ENCODE data around the gene BBLN.
A peak's percentile ranks its signal among the peaks of the same experiment; 100 is the strongest.

BBLN gene

GRCh38 chr9:128205296-128205944, 45.4 kb downstream of the BBLN start:
- WGBS (ENCODE audit: extremely low coverage, insufficient coverage, insufficient read length) = no CpG with 5 or more reads among the region's 16 CpGs
- H4K91ac ChIP-seq (ENCODE audit: low read depth, low read length) = no peak overlapping the region
- H2AK5ac ChIP-seq (ENCODE audit: low read length) = no peak overlapping the region
- no peak overlapping the region for H4K8ac ChIP-seq (ENCODE audit: low read depth, low read length)
- H3K79me1 ChIP-seq (ENCODE audit: low read length) = peaks cover 6% of the 10 kb centered on the region
- no peak overlapping the region for H3K27ac ChIP-seq (ENCODE audit: low read depth, low read length)
- peaks cover 2% of the 10 kb centered on the region for H3K79me2 ChIP-seq (ENCODE audit: control insufficient read depth, insufficient read depth, low read length, poor library complexity)
- H2BK5ac ChIP-seq (ENCODE audit: low read depth, low read length, poor library complexity) = no peak overlapping the region
- no peaks in the 10 kb centered on the region for H3K36me3 ChIP-seq (ENCODE audit: control insufficient read depth in 1 of 2, insufficient read depth in 2 of 2, low read length in 2 of 2)
- peaks cover 8% of the 10 kb centered on the region for H3K27me3 ChIP-seq (ENCODE audit: insufficient read depth, low read length)
- peak overlapping the region; percentile 30 for H3K4me3 ChIP-seq (ENCODE audit: low read depth, low read length)
- no peak overlapping the region for H3K14ac ChIP-seq (ENCODE audit: low read length)
- DNase-seq = no peak
- no peaks in the 10 kb centered on the region for H3K9me3 ChIP-seq (ENCODE audit: insufficient read depth, low read depth, low read length)
- H3K4me2 ChIP-seq (ENCODE audit: low read length) = no peak overlapping the region
- H3K4ac ChIP-seq (ENCODE audit: low read depth, low read length) = no peak overlapping the region
- peaks cover 8 to 11% of the 10 kb centered on the region in 2 experiments for H3K4me1 ChIP-seq (ENCODE audit: control insufficient read depth in 1 of 2, insufficient read depth in 2 of 2, low read length in 2 of 2)
- H3K9ac ChIP-seq (ENCODE audit: low read length) = no peak overlapping the region
- H2BK120ac ChIP-seq (ENCODE audit: insufficient read depth, low read length, poor library complexity) = no peak overlapping the region
- no peak overlapping the region for H4K12ac ChIP-seq (ENCODE audit: low read depth, low read length)
- H3K18ac ChIP-seq (ENCODE audit: low read length) = no peak overlapping the region
- no peak overlapping the region for H3K23ac ChIP-seq (ENCODE audit: low read length)
- H2AFZ ChIP-seq (ENCODE audit: insufficient read depth, low read length, poor library complexity) = no peak overlapping the region
- H2BK12ac ChIP-seq (ENCODE audit: low read length) = no peak overlapping the region

DNA sequence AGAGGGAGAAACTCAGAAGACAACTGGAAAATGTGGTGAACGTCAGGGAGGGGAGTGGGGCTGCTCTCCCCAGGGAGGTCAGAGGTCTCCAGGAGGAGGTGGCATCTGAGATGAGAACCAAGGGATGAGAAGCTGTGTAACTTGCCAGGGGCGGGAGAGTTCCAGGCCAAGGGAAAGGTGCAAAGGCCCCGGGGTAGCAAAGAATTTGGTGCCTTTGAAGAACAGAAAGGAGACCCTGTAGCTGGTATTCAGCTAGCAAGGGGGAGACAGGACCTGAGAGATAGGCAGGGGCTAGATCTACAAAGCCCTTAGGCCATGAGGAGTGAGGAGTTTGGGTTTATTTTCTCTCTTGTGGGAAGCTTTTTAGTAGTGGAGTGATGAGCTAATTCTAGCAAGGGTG, 46.4 kb downstream of the BBLN start:
- H3K27ac ChIP-seq (ENCODE audit: low read depth, low read length) = no peak overlapping the region
- no peak overlapping the region for H3K4me3 ChIP-seq (ENCODE audit: low read depth, low read length)
- no peak overlapping the region for H2BK120ac ChIP-seq (ENCODE audit: insufficient read depth, low read length, poor library complexity)
- H4K12ac ChIP-seq (ENCODE audit: low read depth, low read length) = no peak overlapping the region
- H2BK5ac ChIP-seq (ENCODE audit: low read depth, low read length, poor library complexity) = no peak overlapping the region
- H2BK12ac ChIP-seq (ENCODE audit: low read length) = no peak overlapping the region
- H3K18ac ChIP-seq (ENCODE audit: low read length) = no peak overlapping the region
- H3K79me2 ChIP-seq (ENCODE audit: control insufficient read depth, insufficient read depth, low read length, poor library complexity) = peaks cover 2% of the 10 kb centered on the region
- peaks cover 6% of the 10 kb centered on the region for H3K79me1 ChIP-seq (ENCODE audit: low read length)
- H2AK5ac ChIP-seq (ENCODE audit: low read length) = no peak overlapping the region
- H3K9me3 ChIP-seq (ENCODE audit: insufficient read depth, low read depth, low read length) = no peaks in the 10 kb centered on the region
- H3K27me3 ChIP-seq (ENCODE audit: insufficient read depth, low read length) = peaks cover 8% of the 10 kb centered on the region
- H3K36me3 ChIP-seq (ENCODE audit: control insufficient read depth in 1 of 2, insufficient read depth in 2 of 2, low read length in 2 of 2) = no peaks in the 10 kb centered on the region
- H2AFZ ChIP-seq (ENCODE audit: insufficient read depth, low read length, poor library complexity) = no peak overlapping the region
- DNase-seq = no peak
- H3K14ac ChIP-seq (ENCODE audit: low read length) = no peak overlapping the region
- no peak overlapping the region for H3K23ac ChIP-seq (ENCODE audit: low read length)
- no CpG with 5 or more reads among the region's 3 CpGs for WGBS (ENCODE audit: extremely low coverage, insufficient coverage, insufficient read length)
- H3K4me2 ChIP-seq (ENCODE audit: low read length) = no peak overlapping the region
- no peak overlapping the region for H3K9ac ChIP-seq (ENCODE audit: low read length)
- no peak overlapping the region for H4K8ac ChIP-seq (ENCODE audit: low read depth, low read length)
- H3K4me1 ChIP-seq (ENCODE audit: control insufficient read depth in 1 of 2, insufficient read depth in 2 of 2, low read length in 2 of 2) = peaks cover 8 to 11% of the 10 kb centered on the region in 2 experiments
- no peak overlapping the region for H3K4ac ChIP-seq (ENCODE audit: low read depth, low read length)
- H4K91ac ChIP-seq (ENCODE audit: low read depth, low read length) = no peak overlapping the region

DNA sequence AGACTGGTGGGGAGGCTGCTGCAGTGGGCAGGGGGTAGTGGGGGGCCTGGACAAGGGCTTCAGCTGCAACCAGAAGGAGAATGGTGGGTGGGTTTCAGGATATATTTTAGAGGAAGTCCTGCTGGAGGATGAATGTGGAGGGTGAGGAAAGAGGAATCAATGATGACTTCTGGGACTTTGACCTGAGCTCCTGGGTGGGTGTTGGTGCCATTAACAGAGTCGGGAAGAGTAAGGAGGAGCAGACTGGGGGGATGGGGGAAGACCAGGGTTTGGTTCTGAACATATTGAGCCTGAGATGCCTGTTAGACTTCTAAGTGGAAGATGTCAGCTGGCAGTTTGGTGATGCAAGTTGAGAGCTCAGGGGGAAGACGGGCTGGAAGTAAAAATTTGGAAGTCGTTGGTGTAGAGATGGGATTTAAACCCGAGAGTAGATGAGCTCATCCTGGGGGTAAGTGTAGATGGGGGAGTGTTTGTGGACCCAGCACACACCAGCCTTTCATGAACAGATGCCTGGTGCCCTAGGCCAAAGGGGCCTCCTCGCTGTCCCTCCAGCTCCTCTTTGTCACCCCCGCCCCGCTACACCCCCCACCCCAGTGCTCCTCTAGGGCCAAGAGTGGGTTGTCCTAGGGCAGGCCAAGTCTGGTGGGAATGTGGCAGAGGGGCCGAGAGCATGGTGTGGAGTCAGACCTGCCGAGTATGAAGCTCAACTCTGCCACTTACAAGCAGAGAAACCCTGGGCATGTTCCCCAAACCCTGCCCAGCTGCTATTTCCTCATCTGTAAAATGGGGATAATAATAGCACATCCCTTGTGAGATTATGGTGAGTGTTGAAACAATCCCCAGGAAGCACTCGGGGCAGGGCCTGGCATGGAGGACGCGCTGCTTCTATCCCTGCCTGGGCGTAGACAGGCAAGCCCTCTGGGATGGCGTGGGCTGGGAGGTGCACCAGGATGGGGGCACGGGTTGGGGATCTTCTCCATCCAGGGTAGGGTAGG, 47.1 kb downstream of the BBLN start:
- Histone ChIP-seq H4K91ac (ENCODE audit: low read depth, low read length) (no peak overlapping the region), H3K23ac (ENCODE audit: low read length) (no peak overlapping the region), H3K4me1 (ENCODE audit: control insufficient read depth in 1 of 2, insufficient read depth in 2 of 2, low read length in 2 of 2) (peaks cover 8 to 11% of the 10 kb centered on the region in 2 experiments), H2BK12ac (ENCODE audit: low read length) (no peak overlapping the region), H3K14ac (ENCODE audit: low read length) (no peak overlapping the region), H2AK5ac (ENCODE audit: low read length) (no peak overlapping the region), H3K27ac (ENCODE audit: low read depth, low read length) (no peak overlapping the region), H3K36me3 (ENCODE audit: control insufficient read depth in 1 of 2, insufficient read depth in 2 of 2, low read length in 2 of 2) (no peaks in the 10 kb centered on the region), H3K4me2 (ENCODE audit: low read length) (no peak overlapping the region), H4K8ac (ENCODE audit: low read depth, low read length) (no peak overlapping the region), H3K9ac (ENCODE audit: low read length) (no peak overlapping the region), H3K4ac (ENCODE audit: low read depth, low read length) (no peak overlapping the region), H3K79me2 (ENCODE audit: control insufficient read depth, insufficient read depth, low read length, poor library complexity) (peaks cover 2% of the 10 kb centered on the region), H2BK120ac (ENCODE audit: insufficient read depth, low read length, poor library complexity) (no peak overlapping the region), H3K18ac (ENCODE audit: low read length) (no peak overlapping the region), H4K12ac (ENCODE audit: low read depth, low read length) (no peak overlapping the region), H3K79me1 (ENCODE audit: low read length) (peaks cover 6% of the 10 kb centered on the region), H2BK5ac (ENCODE audit: low read depth, low read length, poor library complexity) (no peak overlapping the region), H3K27me3 (ENCODE audit: insufficient read depth, low read length) (peaks cover 8% of the 10 kb centered on the region), H3K4me3 (ENCODE audit: low read depth, low read length) (no peak overlapping the region), H2AFZ (ENCODE audit: insufficient read depth, low read length, poor library complexity) (no peak overlapping the region), H3K9me3 (ENCODE audit: insufficient read depth, low read depth, low read length) (no peaks in the 10 kb centered on the region)
- no peak for DNase-seq
- 100% methylated on average over 2 of the region's 15 CpGs for WGBS (ENCODE audit: extremely low coverage, insufficient coverage, insufficient read length)

GRCh38 chr9:128208386-128208785, 48.3 kb downstream of the BBLN start:
- Histone ChIP-seq H3K36me3 (ENCODE audit: control insufficient read depth in 1 of 2, insufficient read depth in 2 of 2, low read length in 2 of 2) (no peaks in the 10 kb centered on the region), H3K9me3 (ENCODE audit: insufficient read depth, low read depth, low read length) (no peaks in the 10 kb centered on the region), H3K27ac (ENCODE audit: low read depth, low read length) (no peak overlapping the region), H4K12ac (ENCODE audit: low read depth, low read length) (no peak overlapping the region), H2AFZ (ENCODE audit: insufficient read depth, low read length, poor library complexity) (no peak overlapping the region), H3K4ac (ENCODE audit: low read depth, low read length) (no peak overlapping the region), H3K14ac (ENCODE audit: low read length) (no peak overlapping the region), H2AK5ac (ENCODE audit: low read length) (no peak overlapping the region), H3K18ac (ENCODE audit: low read length) (no peak overlapping the region), H2BK5ac (ENCODE audit: low read depth, low read length, poor library complexity) (no peak overlapping the region), H2BK120ac (ENCODE audit: insufficient read depth, low read length, poor library complexity) (no peak overlapping the region), H3K27me3 (ENCODE audit: insufficient read depth, low read length) (peaks cover 8% of the 10 kb centered on the region), H3K4me3 (ENCODE audit: low read depth, low read length) (no peak overlapping the region), H3K79me2 (ENCODE audit: control insufficient read depth, insufficient read depth, low read length, poor library complexity) (peaks cover under 1% of the 10 kb centered on the region), H4K91ac (ENCODE audit: low read depth, low read length) (no peak overlapping the region), H4K8ac (ENCODE audit: low read depth, low read length) (no peak overlapping the region), H2BK12ac (ENCODE audit: low read length) (no peak overlapping the region), H3K9ac (ENCODE audit: low read length) (no peak overlapping the region), H3K23ac (ENCODE audit: low read length) (no peak overlapping the region), H3K4me2 (ENCODE audit: low read length) (no peak overlapping the region), H3K4me1 (ENCODE audit: control insufficient read depth in 1 of 2, insufficient read depth in 2 of 2, low read length in 2 of 2) (peaks cover 6 to 8% of the 10 kb centered on the region in 2 experiments), H3K79me1 (ENCODE audit: low read length) (peaks cover 5% of the 10 kb centered on the region)
- DNase-seq = no peak
- no CpG with 5 or more reads among the region's 7 CpGs for WGBS (ENCODE audit: extremely low coverage, insufficient coverage, insufficient read length)
